ENCODE results near the gene MAGEB6. TPM values are rescaled to one million over a fixed set of nuclear protein-coding genes. Genes with fewer than 3 reads are reported as not detected.
"Not testable (repeated sequence)": the region's sequence is repeated elsewhere in the genome, so short reads cannot be mapped to it uniquely, and the experiment has no call there.

The MAGEB6 gene, protein sequence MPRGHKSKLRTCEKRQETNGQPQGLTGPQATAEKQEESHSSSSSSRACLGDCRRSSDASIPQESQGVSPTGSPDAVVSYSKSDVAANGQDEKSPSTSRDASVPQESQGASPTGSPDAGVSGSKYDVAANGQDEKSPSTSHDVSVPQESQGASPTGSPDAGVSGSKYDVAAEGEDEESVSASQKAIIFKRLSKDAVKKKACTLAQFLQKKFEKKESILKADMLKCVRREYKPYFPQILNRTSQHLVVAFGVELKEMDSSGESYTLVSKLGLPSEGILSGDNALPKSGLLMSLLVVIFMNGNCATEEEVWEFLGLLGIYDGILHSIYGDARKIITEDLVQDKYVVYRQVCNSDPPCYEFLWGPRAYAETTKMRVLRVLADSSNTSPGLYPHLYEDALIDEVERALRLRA
- total RNA-seq (not detected in 2 replicates), polyA plus RNA-seq (not detected in 2 replicates)

DNA sequence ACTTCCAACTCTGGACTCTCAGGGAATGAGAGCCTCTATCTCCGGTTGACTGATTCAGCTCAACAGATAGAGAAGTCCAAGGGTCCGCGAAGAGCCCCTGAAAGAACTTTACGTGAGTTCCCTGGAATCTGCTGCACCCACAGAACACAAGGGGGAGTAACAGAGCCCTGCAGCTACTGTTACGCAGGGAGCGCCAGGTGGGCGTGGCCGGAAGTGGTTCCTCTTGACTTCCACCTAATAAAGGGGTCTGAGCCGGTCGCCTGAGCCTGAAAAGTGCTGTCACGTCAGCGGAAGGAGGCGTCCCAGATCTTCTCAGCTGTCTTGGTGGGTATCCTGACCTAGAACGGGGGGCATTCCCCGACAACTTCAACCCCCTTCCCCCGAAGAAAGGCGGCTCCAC is at the start of gene MAGEB6:
MAGEB6 (plus strand) TSS at position 237 of the 400 bp plus-strand sequence. CDS start 1,407 bp downstream, outside the sequence.
- no peak within 1 kb of the TSS for H3K27ac ChIP-seq
- no peak for DNase-seq (ENCODE audit: low read depth in 1 of 2, low spot score in 1 of 2)
- H3K4me3 ChIP-seq: no peak within 1 kb of the TSS
- no peaks in the 10 kb centered on the region for H3K27me3 ChIP-seq
- no peaks in the 10 kb centered on the region for H3K36me3 ChIP-seq
- no peaks in the 10 kb centered on the region for H3K4me1 ChIP-seq (ENCODE audit: low read depth)
- TF ChIP-seq, protein P1, sequence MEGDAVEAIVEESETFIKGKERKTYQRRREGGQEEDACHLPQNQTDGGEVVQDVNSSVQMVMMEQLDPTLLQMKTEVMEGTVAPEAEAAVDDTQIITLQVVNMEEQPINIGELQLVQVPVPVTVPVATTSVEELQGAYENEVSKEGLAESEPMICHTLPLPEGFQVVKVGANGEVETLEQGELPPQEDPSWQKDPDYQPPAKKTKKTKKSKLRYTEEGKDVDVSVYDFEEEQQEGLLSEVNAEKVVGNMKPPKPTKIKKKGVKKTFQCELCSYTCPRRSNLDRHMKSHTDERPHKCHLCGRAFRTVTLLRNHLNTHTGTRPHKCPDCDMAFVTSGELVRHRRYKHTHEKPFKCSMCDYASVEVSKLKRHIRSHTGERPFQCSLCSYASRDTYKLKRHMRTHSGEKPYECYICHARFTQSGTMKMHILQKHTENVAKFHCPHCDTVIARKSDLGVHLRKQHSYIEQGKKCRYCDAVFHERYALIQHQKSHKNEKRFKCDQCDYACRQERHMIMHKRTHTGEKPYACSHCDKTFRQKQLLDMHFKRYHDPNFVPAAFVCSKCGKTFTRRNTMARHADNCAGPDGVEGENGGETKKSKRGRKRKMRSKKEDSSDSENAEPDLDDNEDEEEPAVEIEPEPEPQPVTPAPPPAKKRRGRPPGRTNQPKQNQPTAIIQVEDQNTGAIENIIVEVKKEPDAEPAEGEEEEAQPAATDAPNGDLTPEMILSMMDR (IDR thresholded peaks at IDR 0.05; ENCODE audit: low read depth, low read length): no peak
- H3K9me3 ChIP-seq (ENCODE audit: low read depth): no peaks in the 10 kb centered on the region

DNA sequence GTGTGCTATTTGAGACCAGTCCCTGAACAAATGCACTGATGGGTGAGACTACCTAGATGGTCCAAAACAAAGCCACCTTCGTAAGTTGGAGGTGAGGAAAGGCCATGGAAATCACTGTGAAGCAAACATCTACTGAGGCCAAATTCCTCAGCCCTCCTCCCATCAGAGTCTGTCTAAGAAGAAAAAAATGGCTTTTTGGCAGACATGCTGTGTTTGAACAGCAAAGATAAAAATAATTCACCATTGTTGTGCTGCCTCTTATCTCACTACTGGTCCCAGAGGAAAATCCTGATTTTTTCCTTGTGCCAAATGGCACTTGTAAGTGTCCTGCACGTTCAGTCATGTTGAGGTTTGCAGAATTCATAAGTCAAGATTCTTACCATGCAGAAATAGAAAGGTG is 46.2 kb upstream of the MAGEB6 start:
- Histone ChIP-seq H3K27me3 (no peaks in the 10 kb centered on the region), H3K4me3 (no peak overlapping the region), H3K9me3 (ENCODE audit: low read depth) (no peaks in the 10 kb centered on the region), H3K27ac (no peak overlapping the region), H3K36me3 (no peaks in the 10 kb centered on the region), H3K4me1 (ENCODE audit: low read depth) (no peaks in the 10 kb centered on the region)
- peak in 1 of 2 donors; percentile 0 for DNase-seq (ENCODE audit: low read depth in 1 of 2, low spot score in 1 of 2)
- TF ChIP-seq, protein P1 (IDR thresholded peaks at IDR 0.05; ENCODE audit: low read depth, low read length): no peak

DNA sequence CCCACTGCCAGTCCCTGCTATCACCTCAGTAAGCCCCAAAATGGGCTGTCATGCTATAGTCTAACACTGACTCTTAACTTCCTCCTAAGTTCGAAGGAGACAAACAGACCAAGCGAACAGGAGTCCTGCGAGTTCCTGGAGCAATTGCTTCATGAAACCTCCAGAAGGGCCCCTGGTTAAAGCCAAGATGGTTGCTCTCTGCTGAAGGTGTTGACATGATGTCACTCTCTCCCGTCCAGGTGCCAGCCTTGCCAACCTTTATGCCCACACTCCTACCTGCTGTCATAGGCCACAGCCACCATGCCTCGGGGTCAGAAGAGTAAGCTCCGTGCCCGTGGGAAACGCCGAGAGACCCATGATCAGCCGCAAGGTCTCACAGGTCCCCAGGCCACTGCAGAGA is 31.9 kb upstream of the MAGEB6 start, which contains the start of gene MAGEB6B:
MAGEB6B (plus strand) TSS at position 301 of the 400 bp plus-strand sequence; CDS start at position 301, 0 bp downstream.
- no peaks in the 10 kb centered on the region for H3K36me3 ChIP-seq
- TF ChIP-seq, protein P1 (IDR thresholded peaks at IDR 0.05; ENCODE audit: low read depth, low read length): no peak
- no peaks in the 10 kb centered on the region for H3K27me3 ChIP-seq
- no peaks in the 10 kb centered on the region for H3K4me1 ChIP-seq (ENCODE audit: low read depth)
- no peak within 1 kb of the TSS for H3K27ac ChIP-seq
- no peaks in the 10 kb centered on the region for H3K9me3 ChIP-seq (ENCODE audit: low read depth)
- H3K4me3 ChIP-seq: no peak within 1 kb of the TSS
- no peak for DNase-seq (ENCODE audit: low read depth in 1 of 2, low spot score in 1 of 2)

DNA sequence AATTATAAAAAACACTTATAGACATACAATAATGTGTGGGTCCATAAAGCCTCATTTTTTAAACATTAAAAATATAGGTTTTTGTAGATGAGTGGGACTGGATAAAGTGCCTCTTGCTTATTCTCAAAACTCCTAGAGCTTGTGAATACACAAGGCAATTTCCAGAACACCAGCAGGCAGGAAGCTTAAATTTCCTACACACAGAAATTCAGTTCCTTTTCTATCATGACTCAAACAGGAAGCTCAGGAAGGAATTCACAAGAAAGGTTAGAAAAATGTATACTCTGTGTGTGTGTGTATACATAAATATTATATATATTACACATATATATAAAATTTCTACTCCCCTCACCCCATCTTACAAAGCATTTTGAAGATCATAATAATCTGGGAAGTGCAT is 11.3 kb downstream of the MAGEB6 start:
- no peaks in the 10 kb centered on the region for H3K4me1 ChIP-seq (ENCODE audit: low read depth)
- no peak overlapping the region for H3K27ac ChIP-seq
- no peaks in the 10 kb centered on the region for H3K27me3 ChIP-seq
- no peaks in the 10 kb centered on the region for H3K36me3 ChIP-seq
- H3K9me3 ChIP-seq (ENCODE audit: low read depth): no peaks in the 10 kb centered on the region
- DNase-seq (ENCODE audit: low read depth in 1 of 2, low spot score in 1 of 2): no peak
- H3K4me3 ChIP-seq: no peak overlapping the region
- TF ChIP-seq, protein P1 (IDR thresholded peaks at IDR 0.05; ENCODE audit: low read depth, low read length): no peak

DNA sequence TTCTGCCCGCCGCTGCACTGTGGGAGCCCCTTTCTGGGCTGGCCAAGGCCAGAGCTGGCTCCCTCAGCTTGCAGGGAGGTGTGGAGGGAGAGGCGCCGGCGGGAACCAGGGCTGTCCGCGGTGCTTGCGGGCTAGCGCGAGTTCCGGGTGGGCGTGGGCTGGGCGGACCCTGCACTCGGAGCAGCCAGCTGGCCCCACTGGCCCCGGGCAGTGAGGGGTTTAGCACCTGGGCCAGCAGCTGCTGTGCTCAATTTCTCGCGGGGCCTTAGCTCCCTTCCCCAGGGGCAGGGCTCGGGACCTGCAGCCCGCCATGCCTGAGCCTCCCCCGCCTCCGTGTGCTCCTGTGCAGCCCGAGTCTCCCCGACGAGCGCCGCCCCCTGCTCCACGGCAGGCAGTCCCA is 12.5 kb downstream of the MAGEB6 start:
- H3K9me3 ChIP-seq (ENCODE audit: low read depth); H3K4me3 ChIP-seq; H3K27me3 ChIP-seq; H3K36me3 ChIP-seq; DNase-seq (ENCODE audit: low read depth in 1 of 2, low spot score in 1 of 2); H3K4me1 ChIP-seq (ENCODE audit: low read depth); H3K27ac ChIP-seq: not testable (repeated sequence)

DNA sequence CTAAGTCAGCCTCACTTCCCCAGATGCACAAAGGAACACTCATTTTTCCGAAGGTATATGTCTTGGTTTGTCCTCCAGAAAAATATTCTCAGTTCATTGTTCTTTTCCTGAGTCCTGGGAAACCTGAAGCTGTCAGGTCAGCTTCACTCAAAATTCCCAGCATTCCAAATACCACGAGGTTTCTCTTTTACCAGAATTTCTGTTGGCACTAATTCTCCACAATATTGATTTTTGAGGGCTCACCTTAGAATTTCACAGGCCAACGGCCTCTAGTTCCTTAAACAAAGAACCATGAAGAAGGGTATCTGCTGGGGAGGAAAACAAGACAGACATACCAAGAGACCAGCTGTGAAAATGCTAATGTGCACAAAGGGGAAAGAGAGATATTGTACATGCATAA is 15.8 kb downstream of the MAGEB6 start:
- no peaks in the 10 kb centered on the region for H3K9me3 ChIP-seq (ENCODE audit: low read depth)
- DNase-seq (ENCODE audit: low read depth in 1 of 2, low spot score in 1 of 2): no peak
- H3K27ac ChIP-seq: no peak overlapping the region
- H3K27me3 ChIP-seq: no peaks in the 10 kb centered on the region
- H3K4me3 ChIP-seq: no peak overlapping the region
- H3K4me1 ChIP-seq (ENCODE audit: low read depth): no peaks in the 10 kb centered on the region
- no peaks in the 10 kb centered on the region for H3K36me3 ChIP-seq
- TF ChIP-seq, protein P1 (IDR thresholded peaks at IDR 0.05; ENCODE audit: low read depth, low read length): no peak

Data from cardiac muscle cell (in vitro differentiated cells and primary cell).